ENCODE data around the gene DNAJC30. TPM values are rescaled to one million over a fixed set of nuclear protein-coding genes. Genes with fewer than 3 reads are reported as not detected.

DNAJC30 gene
- total and polyA plus RNA-seq, 9 donors: 7.1 to 16.1 (median 12.6) TPM

GRCh38 chr7:73712773-73713172 lies 29.5 kb upstream of the DNAJC30 start:
- H3K4me3 ChIP-seq: no peak overlapping the region
- no peak for DNase-seq
- H3K27me3 ChIP-seq: no peaks in the 10 kb centered on the region
- no peaks in the 10 kb centered on the region for H3K9me3 ChIP-seq
- H3K27ac ChIP-seq: no peak overlapping the region
- intact Hi-C loops (cut with DNase I): no loop called here
- 91 to 100% (median 94%) methylated on average over 1 of the region's 1 CpG for WGBS, 3 donors
- no peaks in the 10 kb centered on the region for H3K4me1 ChIP-seq (ENCODE audit: insufficient read depth)
- TF ChIP-seq POLR2A (IDR thresholded peaks at IDR 0.05) (no peak), CTCF (IDR thresholded peaks at IDR 0.05) (no peak), EP300 (IDR thresholded peaks at IDR 0.05) (no peak)
- H3K36me3 ChIP-seq: no peaks in the 10 kb centered on the region

DNA sequence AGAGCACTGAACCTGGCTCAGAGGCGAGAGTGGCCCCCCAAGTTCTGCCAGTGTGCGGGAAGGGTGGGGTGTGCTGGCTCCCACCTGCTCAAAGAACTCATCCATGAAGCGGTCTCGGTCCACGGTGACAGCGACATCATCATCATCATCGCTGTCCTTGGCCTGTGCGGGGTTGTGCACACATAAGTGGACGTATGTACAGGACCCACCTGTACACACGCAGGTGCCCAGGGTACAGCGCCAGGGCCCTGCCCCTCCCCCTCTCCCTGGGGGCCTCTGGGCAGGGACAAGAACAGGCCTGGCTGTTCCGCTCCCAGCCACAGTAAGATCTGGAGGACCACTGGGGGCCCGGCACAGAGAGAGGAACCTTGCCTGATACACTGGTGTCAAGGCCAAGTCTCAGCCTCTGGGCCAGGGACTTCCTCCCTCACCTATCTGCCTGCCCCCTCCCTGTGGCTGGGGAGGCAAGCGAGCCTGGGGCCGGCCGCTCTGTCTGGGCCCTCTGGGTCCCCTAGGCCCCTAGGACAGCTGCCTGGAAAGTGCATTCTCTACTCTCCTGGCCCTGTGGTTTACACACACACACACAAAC lies 25.8 kb upstream of the DNAJC30 start:
- 86 to 92% (median 86%) methylated on average over 16 of the region's 16 CpGs for WGBS, 3 donors
- intact Hi-C loops (cut with DNase I): no loop called here
- Histone ChIP-seq H3K27ac (no peak overlapping the region), H3K36me3 (no peaks in the 10 kb centered on the region), H3K4me1 (ENCODE audit: insufficient read depth) (peaks cover 6% of the 10 kb centered on the region), H3K9me3 (no peaks in the 10 kb centered on the region), H3K27me3 (no peaks in the 10 kb centered on the region), H3K4me3 (no peak overlapping the region)
- DNase-seq: no peak
- no peak for TF ChIP-seq EP300 (IDR thresholded peaks at IDR 0.05)

DNA sequence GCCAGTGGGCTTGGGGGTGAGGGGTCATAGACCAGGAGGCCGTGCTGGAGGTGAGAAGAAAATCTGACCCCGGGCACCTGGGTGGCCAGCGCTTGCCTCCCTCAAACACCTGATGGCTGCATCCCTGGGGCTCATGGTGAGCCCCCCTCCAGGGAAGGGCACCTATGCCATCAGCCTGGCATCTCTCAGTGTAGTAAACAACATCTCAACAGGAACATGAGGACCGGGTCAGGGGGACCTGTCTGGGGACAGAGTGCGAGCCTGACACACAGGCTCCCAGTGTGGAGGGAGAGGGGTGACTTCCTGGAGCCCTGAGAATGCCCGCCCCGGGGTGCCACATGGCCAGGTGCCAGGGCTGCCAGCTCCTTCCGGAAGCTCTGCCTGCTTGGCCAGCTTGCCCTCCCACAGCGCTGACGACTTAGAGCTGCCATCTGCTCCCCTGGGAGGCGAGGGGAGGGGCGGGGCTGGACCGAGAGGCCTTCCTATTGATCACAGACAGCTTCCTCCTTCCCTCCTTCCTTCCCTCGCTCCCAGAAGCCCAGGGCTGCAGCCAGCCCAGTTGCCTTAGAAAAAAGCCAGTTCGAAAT lies 23.9 kb upstream of the DNAJC30 start:
- H3K36me3 ChIP-seq: no peaks in the 10 kb centered on the region
- H3K9me3 ChIP-seq: no peaks in the 10 kb centered on the region
- no peak for TF ChIP-seq CTCF (IDR thresholded peaks at IDR 0.05)
- TF ChIP-seq EP300 (IDR thresholded peaks at IDR 0.05): no peak
- no peak for TF ChIP-seq POLR2A (IDR thresholded peaks at IDR 0.05)
- H3K27ac ChIP-seq: no peak overlapping the region
- intact Hi-C loops (cut with DNase I): no loop called here
- peak in 1 of 5 donors; percentile 43 for DNase-seq
- H3K4me3 ChIP-seq: no peak overlapping the region
- WGBS, 3 donors: 77 to 80% (median 79%) methylated on average over 13 to 15 of the region's 15 CpGs
- H3K27me3 ChIP-seq: no peaks in the 10 kb centered on the region
- peaks cover 12% of the 10 kb centered on the region for H3K4me1 ChIP-seq (ENCODE audit: insufficient read depth)

- TF ChIP-seq CTCF (IDR thresholded peaks at IDR 0.05) (no peak), POLR2A (IDR thresholded peaks at IDR 0.05) (no peak), EP300 (IDR thresholded peaks at IDR 0.05) (no peak)
- no peak overlapping the region for H3K27ac ChIP-seq
- WGBS, 3 donors: 82 to 88% (median 85%) methylated on average over 25 of the region's 25 CpGs
- no peak overlapping the region for H3K4me3 ChIP-seq
- H3K27me3 ChIP-seq: no peaks in the 10 kb centered on the region
- DNase-seq: no peak
- intact Hi-C loops (cut with DNase I): no loop called here
- H3K4me1 ChIP-seq (ENCODE audit: insufficient read depth): peaks cover 12% of the 10 kb centered on the region
- H3K36me3 ChIP-seq: no peaks in the 10 kb centered on the region
- H3K9me3 ChIP-seq: no peaks in the 10 kb centered on the region
Observed at GRCh38 chr7:73706126-73707044, 23.1 kb upstream of the DNAJC30 start.
